ENCODE measurements around the gene ZBED4.

Gene ZBED4

DNA sequence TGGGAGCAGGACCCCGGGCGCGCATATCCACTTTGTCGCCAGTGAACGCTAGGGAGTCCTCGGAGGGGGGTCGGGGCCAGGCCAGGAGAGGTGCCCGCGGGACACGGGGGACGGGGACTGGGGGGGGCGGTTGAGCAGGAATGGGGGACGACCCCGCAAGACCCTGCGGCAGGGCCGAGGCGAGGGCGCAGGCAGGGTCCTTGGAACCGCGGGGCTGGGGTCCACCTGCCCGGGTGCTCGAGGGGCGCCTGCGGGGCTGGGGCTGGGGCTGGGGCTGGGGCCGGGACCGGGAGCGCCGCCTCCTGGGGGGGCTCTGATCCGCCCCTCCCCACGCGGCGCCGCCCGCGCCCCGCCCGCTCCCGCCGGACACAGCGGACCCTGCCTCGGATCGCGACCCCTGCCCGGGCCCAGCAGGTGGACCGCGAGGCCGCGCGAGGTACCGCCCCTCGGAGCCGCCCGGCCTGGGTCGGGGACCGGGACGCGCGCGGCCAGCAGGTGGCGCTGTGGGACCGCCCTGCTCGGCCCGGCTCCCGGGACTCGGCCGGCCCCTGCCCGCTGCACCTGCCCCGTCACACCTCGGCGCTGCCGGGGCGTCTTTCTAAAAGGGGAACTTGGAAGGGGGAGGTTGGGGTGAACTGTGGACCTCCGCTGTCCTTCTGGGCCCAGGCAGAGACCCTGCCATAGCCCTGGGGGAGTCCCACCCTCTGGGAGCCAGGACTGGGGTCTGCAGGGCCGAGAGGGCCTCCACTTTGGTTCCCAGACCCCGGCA, 75.8 kb downstream of the ZBED4 start:
- Histone ChIP-seq H3K79me2 (ENCODE audit: insufficient read depth, low read length) (no peaks in the 10 kb centered on the region), H3F3A (ENCODE audit: insufficient read depth, low read length) (peaks cover 10% of the 10 kb centered on the region), H3K27ac (ENCODE audit: low read depth, low read length, poor library complexity, severe bottlenecking) (peak overlapping the region; percentile 27), H3K9me3 (ENCODE audit: low read length) (no peaks in the 10 kb centered on the region), H2AFZ (ENCODE audit: low read length) (no peak overlapping the region), H4K20me1 (ENCODE audit: insufficient read depth, low read length) (no peaks in the 10 kb centered on the region), H3K4me2 (ENCODE audit: low read length) (peak overlapping the region; percentile 63), H3K27me3 (ENCODE audit: insufficient read depth, low read length) (no peaks in the 10 kb centered on the region), H3K4me1 (ENCODE audit: insufficient read depth, low read length, severe bottlenecking) (peaks cover 45% of the 10 kb centered on the region), H3K4me3 (ENCODE audit: low read depth, low read length, poor library complexity, severe bottlenecking) (peak overlapping the region; percentile 36), H3K9ac (ENCODE audit: low read length) (peak overlapping the region; percentile 21; the same call in 1 of the 2 replicates), H3K36me3 (ENCODE audit: insufficient read depth, low read length) (peaks cover 4% of the 10 kb centered on the region; the same call in 1 of the 2 replicates), H3K9me2 (ENCODE audit: low read depth, low read length) (no peaks in the 10 kb centered on the region)
- TF ChIP-seq EZH2 (IDR thresholded peaks at IDR 0.05; ENCODE audit: borderline replicate concordance, low read length) (no peak), CTCF (IDR thresholded peaks at IDR 0.05; ENCODE audit: low read length) (peak; percentile 60)

GRCh38 chr22:49929994-49930575, 76.4 kb downstream of the ZBED4 start:
- Histone ChIP-seq H3K36me3 (ENCODE audit: insufficient read depth, low read length) (peaks cover 4% of the 10 kb centered on the region; the same call in 1 of the 2 replicates), H3K4me1 (ENCODE audit: insufficient read depth, low read length, severe bottlenecking) (peaks cover 38% of the 10 kb centered on the region), H3K27ac (ENCODE audit: low read depth, low read length, poor library complexity, severe bottlenecking) (peak overlapping the region; percentile 27), H3F3A (ENCODE audit: insufficient read depth, low read length) (peaks cover 9% of the 10 kb centered on the region), H3K79me2 (ENCODE audit: insufficient read depth, low read length) (no peaks in the 10 kb centered on the region), H3K9ac (ENCODE audit: low read length) (peak overlapping the region; percentile 21; the same call in 1 of the 2 replicates), H3K4me3 (ENCODE audit: low read depth, low read length, poor library complexity, severe bottlenecking) (peak overlapping the region; percentile 36), H3K9me2 (ENCODE audit: low read depth, low read length) (no peaks in the 10 kb centered on the region), H3K27me3 (ENCODE audit: insufficient read depth, low read length) (no peaks in the 10 kb centered on the region), H3K4me2 (ENCODE audit: low read length) (peak overlapping the region; percentile 63), H4K20me1 (ENCODE audit: insufficient read depth, low read length) (no peaks in the 10 kb centered on the region), H3K9me3 (ENCODE audit: low read length) (no peaks in the 10 kb centered on the region), H2AFZ (ENCODE audit: low read length) (no peak overlapping the region)
- TF ChIP-seq EZH2 (IDR thresholded peaks at IDR 0.05; ENCODE audit: borderline replicate concordance, low read length) (no peak), CTCF (IDR thresholded peaks at IDR 0.05; ENCODE audit: low read length) (no peak)

GRCh38 chr22:49930596-49931412, 77.2 kb downstream of the ZBED4 start:
- peaks cover 31% of the 10 kb centered on the region for H3K4me1 ChIP-seq (ENCODE audit: insufficient read depth, low read length, severe bottlenecking)
- TF ChIP-seq CTCF (IDR thresholded peaks at IDR 0.05; ENCODE audit: low read length) = peak; percentile 72
- no peak for TF ChIP-seq EZH2 (IDR thresholded peaks at IDR 0.05; ENCODE audit: borderline replicate concordance, low read length)
- no peaks in the 10 kb centered on the region for H3K79me2 ChIP-seq (ENCODE audit: insufficient read depth, low read length)
- H3K4me3 ChIP-seq (ENCODE audit: low read depth, low read length, poor library complexity, severe bottlenecking) = no peak overlapping the region
- peak overlapping the region; percentile 15 for H3K27ac ChIP-seq (ENCODE audit: low read depth, low read length, poor library complexity, severe bottlenecking)
- peak overlapping the region; percentile 4; the same call in 1 of the 2 replicates for H3K4me2 ChIP-seq (ENCODE audit: low read length)
- no peaks in the 10 kb centered on the region for H3K9me3 ChIP-seq (ENCODE audit: low read length)
- no peaks in the 10 kb centered on the region for H4K20me1 ChIP-seq (ENCODE audit: insufficient read depth, low read length)
- H3K9ac ChIP-seq (ENCODE audit: low read length) = no peak overlapping the region
- H3F3A ChIP-seq (ENCODE audit: insufficient read depth, low read length) = peaks cover 6% of the 10 kb centered on the region; the same call in 1 of the 2 replicates
- no peaks in the 10 kb centered on the region for H3K9me2 ChIP-seq (ENCODE audit: low read depth, low read length)
- peaks cover 4% of the 10 kb centered on the region; the same call in 1 of the 2 replicates for H3K36me3 ChIP-seq (ENCODE audit: insufficient read depth, low read length)
- no peak overlapping the region for H2AFZ ChIP-seq (ENCODE audit: low read length)
- H3K27me3 ChIP-seq (ENCODE audit: insufficient read depth, low read length) = no peaks in the 10 kb centered on the region

Data from OCI-LY1 (cell line).